Thymus (tissue), 14 donors: Measurements from ENCODE around the gene POU2F2. TPM values are rescaled to one million over a fixed set of nuclear protein-coding genes. Genes with fewer than 3 reads are reported as not detected.

Experiments
- DNase-seq, 9 donors: peaks; one replicate each; pipeline ENCODE4 v3.0.0-alpha.2; 2013; ENCODE audit warnings: low spot score in 9 of 9, low read depth in 6 of 9, missing footprints in 1 of 9
- H3K27ac ChIP-seq, 2 donors: one replicate each; pipeline ENCODE4 v1.5.1; 2013; ENCODE audit warnings: control low read depth in 1 of 2, low read depth in 1 of 2, low read length in 1 of 2, mild to moderate bottlenecking in 1 of 2, moderate library complexity in 1 of 2
- H3K27me3 ChIP-seq, 2 donors: one replicate each; pipeline ENCODE4 v1.5.1; 2013; ENCODE audit warnings: low read length in 1 of 2; ENCODE audit not compliant: control insufficient read depth in 2 of 2, insufficient read depth in 1 of 2
- H3K36me3 ChIP-seq, 2 donors: one replicate each; pipeline ENCODE4 v1.5.1; 2013; ENCODE audit warnings: low read length in 1 of 2, mild to moderate bottlenecking in 1 of 2, moderate library complexity in 1 of 2; ENCODE audit not compliant: control insufficient read depth in 2 of 2, insufficient read depth in 2 of 2
- H3K4me1 ChIP-seq, 2 donors: one replicate each; pipeline ENCODE4 v1.5.1; 2013; ENCODE audit warnings: low read length in 2 of 2; ENCODE audit not compliant: control insufficient read depth in 2 of 2, insufficient read depth in 2 of 2
- H3K4me3 ChIP-seq, 2 donors: one replicate each; pipeline ENCODE4 v1.5.1; 2013; ENCODE audit warnings: low read length in 2 of 2, control low read depth in 1 of 2, mild to moderate bottlenecking in 1 of 2
- H3K9me3 ChIP-seq, 2 donors: one replicate each; pipeline ENCODE4 v1.5.1; 2013; ENCODE audit warnings: low read length in 1 of 2, mild to moderate bottlenecking in 1 of 2; ENCODE audit not compliant: control insufficient read depth in 2 of 2, insufficient read depth in 1 of 2
- WGBS: extraction: QIAGEN DNeasy Blood & Tissue Kit; methylation state at CpG from one replicate; pipeline ENCODE4 v1.1.7; 2013; 5-methylcytosine and 5-hydroxymethylcytosine counted together
- long read RNA-seq, 10 donors: transcript quantifications; one replicate each; lab custom pipeline, GENCODE V29; 2026
- polyA plus RNA-seq: library from polyadenylated mRNA; stranded (reverse); fragments of 200-250 nt; gene quantifications from one replicate; pipeline ENCODE4 v1.2.3, GENCODE V29; 2013
- total RNA-seq: library from RNA; stranded (reverse); fragments of 120-200 nt; gene quantifications from one replicate; pipeline ENCODE4 v1.2.4, GENCODE V29; 2013
- donor health status: healthy.

The POU2F2 gene
- 1.5 TPM for total RNA-seq
- polyA plus RNA-seq: 7.7 TPM
- long read RNA-seq, donor 1: 0 reads
- long read RNA-seq, donor 2, partial matches to known transcripts: 0 of 1 reads
- long read RNA-seq, donor 2, other reads (novel, unspliced or antisense): 0 of 1 reads
- long read RNA-seq, donor 3, partial matches to known transcripts: 0 of 1 reads
- long read RNA-seq, donor 3, other reads (novel, unspliced or antisense): 0 of 1 reads
- long read RNA-seq, donor 4: 0 reads
- long read RNA-seq, donor 5, partial matches to known transcripts: 0 of 2 reads
- long read RNA-seq, donor 5, other reads (novel, unspliced or antisense): 0 of 2 reads
- long read RNA-seq, donor 6: 0 reads
- long read RNA-seq, donor 7: 0 reads
- long read RNA-seq, donor 8: 0 reads
- long read RNA-seq, donor 9: 0 reads
- long read RNA-seq, donor 10: 0 reads

DNA sequence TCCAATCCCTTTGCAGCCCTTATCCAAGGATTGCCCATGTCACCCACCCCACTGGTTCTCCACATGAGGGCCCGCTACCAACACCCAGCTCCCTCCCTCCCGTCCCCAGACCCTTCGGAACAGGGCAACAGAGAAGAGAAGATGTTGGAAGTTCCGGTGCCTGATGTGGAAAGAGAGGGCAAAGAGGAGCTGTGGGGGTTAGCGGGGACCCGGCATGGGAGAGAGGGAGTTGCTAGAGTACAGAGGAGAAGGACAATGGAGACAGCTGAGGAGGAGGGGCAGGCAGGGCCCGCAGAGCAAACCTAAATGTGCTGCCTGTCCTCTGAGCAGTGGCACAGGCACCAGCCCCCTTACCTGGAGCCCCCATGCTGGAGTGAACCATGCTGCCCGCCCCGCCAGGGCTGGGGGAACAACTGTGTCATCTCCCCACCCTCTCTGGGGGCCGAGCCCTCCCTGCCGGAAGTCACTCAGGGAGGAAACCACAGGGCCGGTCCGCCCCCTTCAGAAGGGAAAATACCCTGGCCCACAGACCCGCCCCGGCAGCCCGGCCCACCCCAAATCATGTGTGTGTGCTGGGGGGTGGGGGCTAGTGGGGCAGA is at the start of gene POU2F2:
TSS of gene POU2F2 (minus strand) at position 417 of the 599 bp plus-strand sequence. CDS start at position 382, 35 bp downstream.
- 10% methylated on average over 16 of the region's 16 CpGs for WGBS
- Histone ChIP-seq H3K4me3 (peak within 1 kb of the TSS; percentile 40 to 45), H3K36me3 (no peaks in the 10 kb centered on the region), H3K27me3 (peaks cover 0 to 14% of the 10 kb centered on the region in 2 donors), H3K4me1 (peaks cover 17 to 43% of the 10 kb centered on the region in 2 donors), H3K27ac (peak within 1 kb of the TSS; percentile 60 to 70), H3K9me3 (peaks cover 0 to 3% of the 10 kb centered on the region in 2 donors)
- peak in 6 of 9 donors; percentile 33 to 87 (median 68) for DNase-seq

- H3K4me3 ChIP-seq: no peak overlapping the region
- 17% methylated on average over 13 of the region's 13 CpGs for WGBS
- H3K9me3 ChIP-seq: peaks cover 0 to 4% of the 10 kb centered on the region in 2 donors
- peaks cover 39 to 85% of the 10 kb centered on the region in 2 donors for H3K27me3 ChIP-seq
- H3K36me3 ChIP-seq: no peaks in the 10 kb centered on the region
- no peak for DNase-seq
- no peak overlapping the region for H3K27ac ChIP-seq
- H3K4me1 ChIP-seq: peaks cover 10 to 33% of the 10 kb centered on the region in 2 donors
Observed at GRCh38 chr19:42178791-42179674, 46.8 kb upstream of the POU2F2 start.

DNA sequence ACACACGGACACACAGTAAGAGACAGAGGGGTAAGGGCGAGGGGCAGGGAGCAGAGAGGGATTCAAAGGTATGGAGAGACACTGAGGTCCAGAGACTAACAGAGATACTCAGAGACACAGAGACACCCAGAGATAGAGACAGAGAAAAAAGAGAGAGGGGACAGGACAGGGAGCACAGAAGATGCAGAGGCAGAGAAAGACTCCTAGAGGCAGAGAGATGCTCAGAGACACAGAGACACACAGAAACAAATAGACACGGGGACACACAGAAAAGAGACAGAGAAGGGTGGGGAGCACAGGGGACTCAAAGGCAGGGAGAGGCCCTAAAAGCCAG is 45.4 kb upstream of the POU2F2 start:
- 45% methylated on average over 3 of the region's 3 CpGs for WGBS
- H3K4me3 ChIP-seq: no peak overlapping the region
- peaks cover 42 to 93% of the 10 kb centered on the region in 2 donors for H3K27me3 ChIP-seq
- H3K27ac ChIP-seq: no peak overlapping the region
- H3K4me1 ChIP-seq: peaks cover 10 to 33% of the 10 kb centered on the region in 2 donors
- H3K36me3 ChIP-seq: no peaks in the 10 kb centered on the region
- DNase-seq: no peak
- peaks cover 0 to 4% of the 10 kb centered on the region in 2 donors for H3K9me3 ChIP-seq

DNA sequence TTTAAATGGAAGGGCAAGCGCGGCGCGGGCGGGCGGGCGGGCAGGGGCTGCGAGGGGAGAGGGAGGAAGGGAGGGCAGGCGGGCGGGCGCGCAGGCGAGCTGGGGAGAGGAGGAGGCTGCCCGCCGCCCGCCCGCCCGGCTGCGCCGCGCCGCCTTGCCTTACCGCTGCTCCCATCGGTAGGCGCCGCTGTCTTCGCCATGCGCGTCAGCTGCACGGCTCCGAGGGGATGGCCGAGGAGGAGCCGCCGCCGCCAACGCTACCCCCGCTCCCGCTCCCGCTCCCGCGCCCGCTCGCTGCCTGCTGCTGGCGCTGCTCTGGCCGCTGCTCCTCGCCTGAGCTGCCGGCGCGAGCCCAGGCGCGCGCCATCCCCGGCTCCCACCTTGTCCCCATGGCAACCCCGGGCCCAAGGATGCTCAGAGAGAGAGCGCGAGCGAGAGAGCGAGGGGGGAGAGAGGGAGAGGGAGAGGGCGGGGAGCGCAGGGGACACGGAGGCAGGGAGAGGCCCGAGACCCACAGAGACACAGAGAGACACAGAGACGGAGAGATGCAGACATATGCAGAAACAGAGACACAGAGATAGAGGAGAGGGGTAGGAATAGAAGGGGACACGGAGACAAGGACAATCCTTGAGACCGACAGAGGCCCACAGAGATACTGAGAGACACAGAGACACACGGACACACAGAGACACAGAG is 44.9 kb upstream of the POU2F2 start:
- Histone ChIP-seq H3K4me3 (peak overlapping the region in 1 of 2 donors; percentile 54), H3K36me3 (no peaks in the 10 kb centered on the region), H3K9me3 (peaks cover 0 to 4% of the 10 kb centered on the region in 2 donors), H3K27ac (no peak overlapping the region), H3K27me3 (peaks cover 42 to 93% of the 10 kb centered on the region in 2 donors), H3K4me1 (peaks cover 10 to 33% of the 10 kb centered on the region in 2 donors)
- 1% methylated on average over 63 of the region's 66 CpGs for WGBS
- DNase-seq: peak in 4 of 9 donors; percentile 51 to 79 (median 68)

DNA sequence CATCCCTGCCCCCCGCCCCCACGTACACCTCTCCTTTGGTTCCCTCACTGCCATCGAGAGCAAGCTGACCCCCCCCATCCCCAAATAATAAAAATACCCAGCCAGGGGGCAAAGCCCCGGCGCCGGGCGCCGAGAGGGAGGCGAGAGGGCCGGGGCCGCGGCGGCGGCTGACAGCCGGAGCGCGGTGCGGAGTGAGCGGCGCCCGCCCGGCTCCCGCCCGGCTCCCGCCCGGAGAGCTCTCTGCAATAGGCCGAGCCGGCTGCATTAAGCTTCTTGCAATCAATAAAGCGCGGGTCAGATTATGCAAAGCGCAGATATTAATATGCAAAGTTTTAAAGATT is 44.4 kb upstream of the POU2F2 start:
- H3K36me3 ChIP-seq: no peaks in the 10 kb centered on the region
- H3K9me3 ChIP-seq: peaks cover 0 to 4% of the 10 kb centered on the region in 2 donors
- peaks cover 10 to 33% of the 10 kb centered on the region in 2 donors for H3K4me1 ChIP-seq
- H3K27ac ChIP-seq: no peak overlapping the region
- peaks cover 42 to 90% of the 10 kb centered on the region in 2 donors for H3K27me3 ChIP-seq
- WGBS: 1% methylated on average over 31 of the region's 31 CpGs
- no peak for DNase-seq
- peak overlapping the region in 1 of 2 donors; percentile 54 for H3K4me3 ChIP-seq

- H3K27ac ChIP-seq: no peak overlapping the region
- H3K27me3 ChIP-seq: peaks cover 42 to 88% of the 10 kb centered on the region in 2 donors
- H3K36me3 ChIP-seq: no peaks in the 10 kb centered on the region
- peak overlapping the region in 1 of 2 donors; percentile 54 for H3K4me3 ChIP-seq
- H3K4me1 ChIP-seq: peaks cover 10 to 33% of the 10 kb centered on the region in 2 donors
- peaks cover 0 to 4% of the 10 kb centered on the region in 2 donors for H3K9me3 ChIP-seq
- DNase-seq: peak in 1 of 9 donors; percentile 21
- 4% methylated on average over 34 of the region's 34 CpGs for WGBS
Observed at GRCh38 chr19:42175952-42176648, 43.9 kb upstream of the POU2F2 start.

DNA sequence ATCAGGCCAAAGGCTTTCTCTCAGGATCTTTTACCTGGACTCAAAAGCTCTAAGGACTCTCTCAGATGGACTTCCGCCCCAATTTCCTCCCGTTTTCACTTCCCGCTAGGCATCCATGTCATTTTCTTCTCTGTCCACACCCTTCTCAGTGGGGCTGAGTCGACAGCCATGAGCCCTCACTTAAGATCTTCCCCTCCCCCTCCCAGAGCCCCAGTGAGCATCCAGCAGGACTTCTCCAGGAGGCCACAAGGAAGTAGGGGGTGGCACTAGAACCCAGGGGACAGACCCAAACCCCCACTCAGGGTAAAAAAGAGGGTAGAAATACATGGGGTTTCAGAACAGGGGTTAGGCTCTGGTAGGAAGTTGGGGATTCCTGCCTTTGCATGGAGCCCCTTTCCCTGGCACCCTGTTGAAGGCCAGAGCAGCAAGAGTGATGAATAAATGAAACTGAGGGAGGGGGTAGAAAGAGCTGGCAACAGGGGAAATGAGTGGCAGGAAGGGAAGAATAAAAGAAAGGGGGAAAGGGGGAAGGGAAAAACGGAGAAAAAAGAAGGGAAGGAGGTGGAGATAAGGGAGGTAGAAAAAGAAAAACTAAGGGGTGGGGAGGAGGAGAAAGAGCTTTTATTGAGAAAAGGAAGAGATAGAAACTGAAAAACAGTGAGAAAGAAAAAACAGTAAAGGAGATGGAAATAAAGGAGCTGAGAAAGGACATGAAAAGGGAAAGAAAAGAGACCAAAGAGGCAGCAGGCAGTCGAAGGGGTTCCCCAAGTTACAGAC is 42.9 kb upstream of the POU2F2 start:
- WGBS: 80% methylated on average over 6 of the region's 6 CpGs
- Histone ChIP-seq H3K4me3 (no peak overlapping the region), H3K27ac (no peak overlapping the region), H3K27me3 (peaks cover 42 to 83% of the 10 kb centered on the region in 2 donors), H3K9me3 (peaks cover 0 to 4% of the 10 kb centered on the region in 2 donors), H3K4me1 (peaks cover 10 to 33% of the 10 kb centered on the region in 2 donors), H3K36me3 (no peaks in the 10 kb centered on the region)
- DNase-seq: no peak
